Uterus (tissue), 2 donors: Measurements from ENCODE around the gene ACOT7.

ENCODE experiments used
- CTCF ChIP-seq, 4 experiments: fragments of 200-600 bp in 2 of 4; fragments of 450-650 bp in 2 of 4; sonication (generic) in 2 of 4; IDR thresholded peaks; one replicate each; pipeline ENCODE4 v1.5.1; 2016 to 2019; ENCODE audit warnings: antibody characterized with exemption in 4 of 4, mild to moderate bottlenecking in 2 of 4, moderate library complexity in 1 of 4
- POLR2A ChIP-seq, 2 donors: fragments of 450-650 bp; IDR thresholded peaks; one replicate each; pipeline ENCODE4 v1.6.1; 2016; ENCODE audit warnings: antibody characterized with exemption in 2 of 2, mild to moderate bottlenecking in 1 of 2, moderate library complexity in 1 of 2

DNA sequence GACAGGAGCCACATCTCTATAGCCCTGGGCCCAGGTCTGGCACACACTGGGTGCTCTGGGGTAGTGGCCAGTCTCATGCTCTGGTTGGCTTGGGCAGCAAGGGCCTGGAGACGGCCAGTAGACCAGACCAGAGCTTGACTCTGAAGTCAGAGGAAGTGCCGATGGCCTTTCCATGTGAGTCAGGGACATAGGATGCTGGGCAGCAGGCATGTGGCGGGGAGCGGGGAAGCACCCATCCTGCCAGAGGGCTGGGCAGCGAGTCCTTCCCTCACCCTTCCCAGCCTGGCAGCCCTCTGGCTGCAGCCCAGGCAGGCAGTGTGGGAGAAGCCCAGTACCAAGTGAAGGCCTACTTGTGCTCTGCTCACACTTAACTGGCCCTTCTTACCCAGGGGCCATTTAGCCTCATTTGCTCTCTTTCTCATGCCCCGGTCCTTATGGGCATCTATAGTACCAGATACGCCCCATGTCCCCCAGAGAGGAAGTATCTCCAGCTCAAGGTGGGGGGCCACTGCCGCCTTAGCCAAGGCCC, 136.0 kb downstream of the ACOT7 start:
- TF ChIP-seq CTCF (IDR thresholded peaks at IDR 0.05) (no peak), POLR2A (IDR thresholded peaks at IDR 0.05) (no peak)
